Measurements from ENCODE around the gene MTSS2.

The MTSS2 gene

GRCh38 chr16:70663524-70664324, 22.1 kb downstream of the MTSS2 start:
- Histone ChIP-seq H3K9me3 (replicated peaks in 1 of 11) (no peaks in the 10 kb centered on the region), H3K4me3 (no peak overlapping the region), H3K27ac (no peak overlapping the region), H3K4me2 (no peak overlapping the region), H4K20me1 (peaks cover 0 to 31% (median 0%) of the 10 kb centered on the region in 11 experiments; a peak in 8 of 22 replicates), H3K9ac (no peak overlapping the region), H3K27me3 (no peaks in the 10 kb centered on the region), H3K36me3 (peaks cover 28 to 67% (median 58%) of the 10 kb centered on the region in 11 experiments), H3K4me1 (0 out of 20 replicates have a peak, but pooled peaks cover 0 to 4% (median 0%) of the 10 kb centered on the region in 10 experiments)
- no peak for TF ChIP-seq Cebpa-rat (IDR thresholded peaks at IDR 0.05)

- no peaks in the 10 kb centered on the region for H3K9me3 ChIP-seq (replicated peaks in 1 of 11)
- no peak overlapping the region for H3K9ac ChIP-seq
- H3K36me3 ChIP-seq = peaks cover 24 to 61% (median 51%) of the 10 kb centered on the region in 11 experiments
- H3K27me3 ChIP-seq = no peaks in the 10 kb centered on the region
- no peak overlapping the region for H3K4me2 ChIP-seq
- no peak for TF ChIP-seq Cebpa-rat (IDR thresholded peaks at IDR 0.05)
- H3K27ac ChIP-seq = no peak overlapping the region
- H3K4me3 ChIP-seq = no peak overlapping the region
- 0 out of 20 replicates have a peak, but pooled peaks cover 0 to 4% (median 0%) of the 10 kb centered on the region in 10 experiments for H3K4me1 ChIP-seq
- H4K20me1 ChIP-seq = peaks cover 0 to 29% (median 0%) of the 10 kb centered on the region in 11 experiments; a peak in 8 of 22 replicates
Observed at GRCh38 chr16:70662991-70663523, 22.8 kb downstream of the MTSS2 start.

- no peaks in the 10 kb centered on the region for H3K27me3 ChIP-seq
- peaks cover 0 to 21% (median 0%) of the 10 kb centered on the region in 11 experiments; a peak in 7 of 22 replicates for H4K20me1 ChIP-seq
- peaks cover 20 to 52% (median 42%) of the 10 kb centered on the region in 11 experiments for H3K36me3 ChIP-seq
- H3K9me3 ChIP-seq (replicated peaks in 1 of 11) = no peaks in the 10 kb centered on the region
- no peak overlapping the region for H3K4me2 ChIP-seq
- no peak overlapping the region for H3K27ac ChIP-seq
- H3K4me3 ChIP-seq = no peak overlapping the region
- H3K9ac ChIP-seq = no peak overlapping the region
- no peak for TF ChIP-seq Cebpa-rat (IDR thresholded peaks at IDR 0.05)
- H3K4me1 ChIP-seq = 0 out of 20 replicates have a peak, but pooled peaks cover 0 to 4% (median 0%) of the 10 kb centered on the region in 10 experiments
Observed at GRCh38 chr16:70661918-70662641, 23.8 kb downstream of the MTSS2 start.

GRCh38 chr16:70661534-70661917, 24.3 kb downstream of the MTSS2 start:
- no peak overlapping the region for H3K27ac ChIP-seq
- no peak for TF ChIP-seq Cebpa-rat (IDR thresholded peaks at IDR 0.05)
- H3K4me3 ChIP-seq = no peak overlapping the region
- H3K4me1 ChIP-seq = 0 out of 20 replicates have a peak, but pooled peaks cover 0 to 4% (median 0%) of the 10 kb centered on the region in 10 experiments
- no peak overlapping the region for H3K9ac ChIP-seq
- H3K9me3 ChIP-seq (replicated peaks in 1 of 11) = no peaks in the 10 kb centered on the region
- no peaks in the 10 kb centered on the region for H3K27me3 ChIP-seq
- peaks cover 0 to 21% (median 0%) of the 10 kb centered on the region in 11 experiments; a peak in 7 of 22 replicates for H4K20me1 ChIP-seq
- H3K4me2 ChIP-seq = no peak overlapping the region
- peaks cover 20 to 47% (median 37%) of the 10 kb centered on the region in 11 experiments; a peak in 21 of 22 replicates for H3K36me3 ChIP-seq

- no peak for TF ChIP-seq Cebpa-rat (IDR thresholded peaks at IDR 0.05)
Observed at GRCh38 chr16:70660672-70661350, 25.0 kb downstream of the MTSS2 start.

GRCh38 chr16:70659953-70660671, 25.7 kb downstream of the MTSS2 start:
- Histone ChIP-seq H3K4me2 (no peak overlapping the region), H3K27ac (no peak overlapping the region), H3K9ac (no peak overlapping the region), H3K4me3 (no peak overlapping the region), H3K27me3 (no peaks in the 10 kb centered on the region), H4K20me1 (peaks cover 0 to 16% (median 0%) of the 10 kb centered on the region in 11 experiments; a peak in 6 of 22 replicates), H3K36me3 (peaks cover 14 to 33% (median 23%) of the 10 kb centered on the region in 11 experiments; a peak in 21 of 22 replicates), H3K9me3 (replicated peaks in 1 of 11) (no peaks in the 10 kb centered on the region), H3K4me1 (0 out of 20 replicates have a peak, but pooled peaks cover 0 to 4% (median 0%) of the 10 kb centered on the region in 10 experiments)
- no peak for TF ChIP-seq Cebpa-rat (IDR thresholded peaks at IDR 0.05)

More at GRCh38 chr16:70660672-70661350, 25.0 kb downstream of the MTSS2 start:
- Histone ChIP-seq H3K4me2 (no peak overlapping the region), H3K27me3 (no peaks in the 10 kb centered on the region), H3K36me3 (peaks cover 17 to 39% (median 30%) of the 10 kb centered on the region in 11 experiments; a peak in 21 of 22 replicates), H3K4me1 (0 out of 20 replicates have a peak, but pooled peaks cover 0 to 4% (median 0%) of the 10 kb centered on the region in 10 experiments), H3K27ac (no peak overlapping the region), H4K20me1 (peaks cover 0 to 16% (median 0%) of the 10 kb centered on the region in 11 experiments; a peak in 6 of 22 replicates), H3K9ac (no peak overlapping the region), H3K4me3 (no peak overlapping the region), H3K9me3 (replicated peaks in 1 of 11) (no peaks in the 10 kb centered on the region)

GRCh38 chr16:70659546-70659945, 26.3 kb downstream of the MTSS2 start:
- H3K9me3 ChIP-seq (replicated peaks in 1 of 11) = no peaks in the 10 kb centered on the region
- H3K4me1 ChIP-seq = 0 out of 20 replicates have a peak, but pooled peaks cover 0 to 4% (median 0%) of the 10 kb centered on the region in 10 experiments
- no peak for TF ChIP-seq Cebpa-rat (IDR thresholded peaks at IDR 0.05)

More at GRCh38 chr16:70659546-70659945, 26.3 kb downstream of the MTSS2 start:
- no peaks in the 10 kb centered on the region for H3K27me3 ChIP-seq
- peaks cover 9 to 27% (median 17%) of the 10 kb centered on the region in 11 experiments; a peak in 21 of 22 replicates for H3K36me3 ChIP-seq
- H3K27ac ChIP-seq = no peak overlapping the region
- no peak overlapping the region for H3K4me3 ChIP-seq
- H4K20me1 ChIP-seq = peaks cover 0 to 12% (median 0%) of the 10 kb centered on the region in 11 experiments; a peak in 6 of 22 replicates
- H3K9ac ChIP-seq = peak overlapping the region in 1 of 11 experiments; percentile 23; a peak in 1 of 22 replicates
- no peak overlapping the region for H3K4me2 ChIP-seq
